DMS 273 (cell line): Measurements from ENCODE around the gene TMEM258.

Experiments
- DNase-seq: peaks from one replicate; lab custom pipeline; 2025; ENCODE audit not compliant: unreplicated experiment; lab: John Stamatoyannopoulos, UW

Gene TMEM258

GRCh38 chr11:61744609-61745156, 47.7 kb downstream of the TMEM258 start:
- DNase-seq: no peak

- no peak for DNase-seq
These were observed 48.2 kb downstream of the TMEM258 start for GRCh38 chr11:61744181-61744580.

GRCh38 chr11:61743486-61744095, 48.8 kb downstream of the TMEM258 start:
- DNase-seq: no peak

- DNase-seq: no peak
These were observed 50.0 kb downstream of the TMEM258 start for GRCh38 chr11:61742391-61742790.

GRCh38 chr11:61739966-61740365, 52.4 kb downstream of the TMEM258 start:
- DNase-seq: no peak

- no peak for DNase-seq
These were observed 53.0 kb downstream of the TMEM258 start for GRCh38 chr11:61739413-61739812.
